Mesenchymal stem cell (in vitro differentiated cells and primary cell): ENCODE results near the gene ZYG11B.
A peak's percentile ranks its signal among the peaks of the same experiment; 100 is the strongest.

Experiments used
- DNase-seq: peaks from one replicate; pipeline ENCODE4 v3.0.0-alpha.2; 2013
- H2AFZ ChIP-seq: one replicate; pipeline ENCODE4 v1.6.1; 2013; ENCODE audit warnings: low read depth, mild to moderate bottlenecking, control low read depth, inconsistent platforms, low read length, moderate library complexity
- H2AK5ac ChIP-seq: 2 replicates; pipeline ENCODE4 v1.6.1; 2013; ENCODE audit warnings: low read length, moderate library complexity, mild to moderate bottlenecking, inconsistent platforms; ENCODE audit not compliant: severe bottlenecking
- H2BK120ac ChIP-seq: one replicate; pipeline ENCODE4 v1.6.1; 2013; ENCODE audit warnings: low read depth, mild to moderate bottlenecking, inconsistent platforms, low read length, moderate library complexity
- H2BK12ac ChIP-seq, 2 experiments: one replicate each; pipeline ENCODE4 v1.6.1; 2013; ENCODE audit warnings: inconsistent platforms in 2 of 2, low read length in 2 of 2, mild to moderate bottlenecking in 2 of 2, moderate library complexity in 2 of 2, control low read depth in 1 of 2
- H2BK15ac ChIP-seq: one replicate; pipeline ENCODE4 v1.6.1; 2013; ENCODE audit warnings: mild to moderate bottlenecking, low read depth, inconsistent platforms; ENCODE audit not compliant: poor library complexity, severe bottlenecking
- H2BK5ac ChIP-seq: 2 replicates; pipeline ENCODE4 v1.6.1; 2013; ENCODE audit warnings: low read depth, mild to moderate bottlenecking, low read length, control low read depth, inconsistent platforms; ENCODE audit not compliant: poor library complexity, severe bottlenecking
- H3K14ac ChIP-seq, 2 experiments: one replicate each; pipeline ENCODE4 v1.6.1; 2013; ENCODE audit warnings: inconsistent platforms in 2 of 2, low read length in 2 of 2, control low read depth in 1 of 2, mild to moderate bottlenecking in 1 of 2, moderate library complexity in 1 of 2
- H3K18ac ChIP-seq, 2 experiments: one replicate each; pipeline ENCODE4 v1.6.1; 2013; ENCODE audit warnings: inconsistent platforms in 2 of 2, low read length in 2 of 2, control low read depth in 1 of 2, low read depth in 1 of 2, mild to moderate bottlenecking in 1 of 2
- H3K23ac ChIP-seq, 2 experiments: one replicate each; pipeline ENCODE4 v1.6.1; 2013; ENCODE audit warnings: inconsistent platforms in 2 of 2, low read length in 2 of 2, mild to moderate bottlenecking in 2 of 2, moderate library complexity in 2 of 2, control low read depth in 1 of 2
- H3K27ac ChIP-seq: 2 replicates; pipeline ENCODE4 v1.5.1; 2013; ENCODE audit warnings: mild to moderate bottlenecking, moderate library complexity, low read length, control low read depth, inconsistent platforms; ENCODE audit not compliant: poor library complexity, severe bottlenecking
- H3K27me3 ChIP-seq, 2 experiments: 2 replicates each; pipeline versions ENCODE4 v1.6.1 to v1.7.0; 2013; ENCODE audit warnings: low read length in 2 of 2, mild to moderate bottlenecking in 2 of 2, moderate library complexity in 2 of 2, control low read depth in 1 of 2, inconsistent platforms in 1 of 2; ENCODE audit not compliant: control insufficient read depth in 1 of 2, insufficient read depth in 1 of 2
- H3K36me3 ChIP-seq, 2 experiments: 2 replicates each; pipeline versions ENCODE4 v1.6.1 to v1.7.0; 2013; ENCODE audit warnings: low read length in 2 of 2, control low read depth in 1 of 2, inconsistent platforms in 1 of 2, low read depth in 1 of 2, mild to moderate bottlenecking in 1 of 2; ENCODE audit not compliant: insufficient read depth in 2 of 2, control insufficient read depth in 1 of 2
- H3K4ac ChIP-seq, 2 experiments: one replicate each; pipeline ENCODE4 v1.6.1; 2013; ENCODE audit warnings: inconsistent platforms in 2 of 2, low read length in 2 of 2, mild to moderate bottlenecking in 2 of 2, moderate library complexity in 2 of 2, control low read depth in 1 of 2, low read depth in 1 of 2
- H3K4me1 ChIP-seq: 2 replicates; pipeline ENCODE4 v1.6.1; 2013; ENCODE audit warnings: low read depth, low read length, control low read depth; ENCODE audit not compliant: control insufficient read depth, insufficient read depth
- H3K4me2 ChIP-seq: 2 replicates; pipeline ENCODE4 v1.6.1; 2013; ENCODE audit warnings: low read length, mild to moderate bottlenecking, inconsistent platforms; ENCODE audit not compliant: poor library complexity, severe bottlenecking
- H3K4me3 ChIP-seq, 2 experiments: 2 replicates each; pipeline versions ENCODE4 v1.5.1 to v1.7.0; 2013; ENCODE audit warnings: low read length in 2 of 2, mild to moderate bottlenecking in 2 of 2, control low read depth in 1 of 2, low read depth in 1 of 2; ENCODE audit not compliant: insufficient read depth in 1 of 2
- H3K79me1 ChIP-seq: replicated peaks from 2 replicates; pipeline ENCODE4 v1.6.1; 2013; ENCODE audit warnings: mild to moderate bottlenecking, control low read depth, low read length, inconsistent platforms; ENCODE audit not compliant: poor library complexity, severe bottlenecking
- H3K9ac ChIP-seq: 2 replicates; pipeline ENCODE4 v1.7.0; 2013; ENCODE audit warnings: mild to moderate bottlenecking, low read length, moderate library complexity
- H3K9me3 ChIP-seq: 2 replicates; pipeline ENCODE4 v1.7.0; 2013; ENCODE audit warnings: mild to moderate bottlenecking, low read length; ENCODE audit not compliant: control insufficient read depth
- H4K8ac ChIP-seq: one replicate; pipeline ENCODE4 v1.6.1; 2013; ENCODE audit warnings: inconsistent platforms, mild to moderate bottlenecking, low read length, moderate library complexity
- H4K91ac ChIP-seq: one replicate; pipeline ENCODE4 v1.6.1; 2013; ENCODE audit warnings: mild to moderate bottlenecking, low read length, inconsistent platforms
- WGBS: methylation state at CpG from one replicate; pipeline ENCODE4 v1.1.7; 2013; ENCODE audit warnings: mixed read lengths; 5-methylcytosine and 5-hydroxymethylcytosine counted together

ZYG11B gene

DNA sequence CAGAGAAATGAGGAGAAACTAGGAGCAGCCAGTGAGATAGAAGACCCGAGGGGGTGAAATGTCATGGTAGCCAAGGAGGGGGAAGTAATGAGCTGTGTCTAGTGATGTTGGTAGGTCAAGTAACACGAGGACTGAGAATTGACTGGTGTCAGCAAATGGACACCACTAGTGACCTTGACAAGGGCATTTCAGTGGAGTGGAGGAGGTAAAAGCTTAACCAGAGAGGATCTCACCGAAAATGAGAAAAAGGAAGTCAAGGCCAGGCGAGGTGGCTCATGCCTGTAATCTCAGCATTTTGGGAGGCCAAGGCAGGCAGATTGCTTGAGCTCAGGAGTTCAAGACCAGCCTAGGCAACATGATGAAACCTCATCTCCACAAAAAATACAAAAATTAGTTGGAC is 3.0 kb upstream of the ZYG11B start:
- Histone ChIP-seq H3K9me3 (no peaks in the 10 kb centered on the region), H2BK5ac (no peak overlapping the region), H3K27ac (no peak overlapping the region), H3K4me1 (peaks cover 2% of the 10 kb centered on the region), H2AK5ac (no peak overlapping the region), H3K4me2 (no peak overlapping the region), H4K8ac (no peak overlapping the region), H3K14ac (no peak overlapping the region), H2BK15ac (no peak overlapping the region), H3K18ac (no peak overlapping the region), H3K79me1 (peaks cover 1% of the 10 kb centered on the region), H3K27me3 (no peaks in the 10 kb centered on the region), H4K91ac (no peak overlapping the region), H2BK120ac (no peak overlapping the region), H3K4me3 (no peak overlapping the region), H2BK12ac (no peak overlapping the region), H2AFZ (no peak overlapping the region), H3K4ac (no peak overlapping the region), H3K9ac (no peak overlapping the region), H3K36me3 (no peaks in the 10 kb centered on the region), H3K23ac (no peak overlapping the region)
- DNase-seq: no peak
- WGBS: 91% methylated on average over 4 of the region's 4 CpGs

DNA sequence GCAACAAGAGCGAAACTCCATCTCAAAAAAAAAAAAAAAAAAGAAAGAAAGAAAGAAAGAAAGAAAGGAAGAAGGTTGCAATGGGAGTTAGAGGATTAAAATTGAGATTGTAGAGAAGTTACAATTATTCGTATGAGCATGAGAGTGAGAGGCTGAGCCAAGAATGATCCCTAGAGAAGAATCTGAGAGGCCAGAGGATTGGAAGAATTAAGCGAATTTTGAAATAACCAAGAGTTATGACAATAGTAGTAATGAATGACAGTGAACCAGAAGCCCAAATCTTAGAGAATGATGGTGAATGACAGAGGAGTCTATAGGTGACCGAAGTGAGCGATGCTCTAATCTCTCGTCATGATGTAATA is 369 bp upstream of the ZYG11B start:
- peak overlapping the region; percentile 81 for H3K9ac ChIP-seq
- H3K27ac ChIP-seq: no peak overlapping the region
- peaks cover 3% of the 10 kb centered on the region for H3K4me1 ChIP-seq
- H3K4ac ChIP-seq: no peak overlapping the region
- H4K91ac ChIP-seq: no peak overlapping the region
- no peak overlapping the region for H3K18ac ChIP-seq
- H2AK5ac ChIP-seq: no peak overlapping the region
- no peak overlapping the region for H2BK120ac ChIP-seq
- no peak overlapping the region for H2BK15ac ChIP-seq
- H3K9me3 ChIP-seq: no peaks in the 10 kb centered on the region
- H3K79me1 ChIP-seq: peaks cover 3% of the 10 kb centered on the region
- H2BK12ac ChIP-seq: no peak overlapping the region
- 19% methylated on average over 5 of the region's 6 CpGs for WGBS
- H3K27me3 ChIP-seq: no peaks in the 10 kb centered on the region
- no peak overlapping the region for H3K23ac ChIP-seq
- H2BK5ac ChIP-seq: no peak overlapping the region
- H3K36me3 ChIP-seq: no peaks in the 10 kb centered on the region
- no peak overlapping the region for H3K4me2 ChIP-seq
- peak overlapping the region in 1 of 2 experiments; percentile 77 for H3K4me3 ChIP-seq
- no peak overlapping the region for H4K8ac ChIP-seq
- no peak overlapping the region for H2AFZ ChIP-seq
- H3K14ac ChIP-seq: no peak overlapping the region
- no peak for DNase-seq

DNA sequence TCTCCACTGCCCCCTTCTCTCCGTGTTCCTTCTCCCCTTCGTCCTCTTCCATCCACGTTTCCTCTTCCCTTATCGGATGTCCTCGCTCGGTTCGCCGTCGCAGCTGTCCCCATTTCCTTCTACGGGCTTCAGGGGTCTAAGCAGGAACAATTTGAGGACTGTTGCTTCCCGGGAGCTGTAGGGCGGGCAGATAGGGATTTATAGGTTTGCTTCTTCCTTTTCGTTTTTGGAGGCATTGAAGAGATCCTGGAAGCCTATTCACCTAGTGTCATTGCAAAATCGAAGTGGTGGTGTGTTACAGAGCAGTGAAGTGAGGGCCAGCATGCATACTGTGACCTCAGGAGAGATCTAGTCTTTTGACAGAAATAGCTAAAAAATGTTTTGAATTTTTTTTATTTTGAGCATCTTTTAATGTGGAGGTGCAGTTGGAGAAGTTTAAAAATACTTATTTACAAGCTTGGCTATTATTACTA is 897 bp downstream of the ZYG11B start:
- no peaks in the 10 kb centered on the region for H3K9me3 ChIP-seq
- H3K23ac ChIP-seq: no peak overlapping the region
- H4K8ac ChIP-seq: peak overlapping the region; percentile 55
- no peak overlapping the region for H2BK12ac ChIP-seq
- H3K18ac ChIP-seq: peak overlapping the region in 1 of 2 experiments; percentile 41
- no peak overlapping the region for H2BK15ac ChIP-seq
- no peak overlapping the region for H2BK120ac ChIP-seq
- H3K9ac ChIP-seq: peak overlapping the region; percentile 99
- no peak overlapping the region for H3K14ac ChIP-seq
- no peak overlapping the region for H3K4ac ChIP-seq
- no peaks in the 10 kb centered on the region for H3K27me3 ChIP-seq
- H3K36me3 ChIP-seq: no peaks in the 10 kb centered on the region
- peak overlapping the region; percentile 93 for H3K4me2 ChIP-seq
- no peak overlapping the region for H2AK5ac ChIP-seq
- no peak overlapping the region for H4K91ac ChIP-seq
- no peak overlapping the region for H2BK5ac ChIP-seq
- peaks cover 3% of the 10 kb centered on the region for H3K4me1 ChIP-seq
- no peak overlapping the region for H3K27ac ChIP-seq
- peaks cover 8% of the 10 kb centered on the region for H3K79me1 ChIP-seq
- H3K4me3 ChIP-seq: peak overlapping the region; percentile 72 to 100
- under 1% methylated on average over 14 of the region's 14 CpGs for WGBS
- no peak overlapping the region for H2AFZ ChIP-seq
- DNase-seq: peak; percentile 32

DNA sequence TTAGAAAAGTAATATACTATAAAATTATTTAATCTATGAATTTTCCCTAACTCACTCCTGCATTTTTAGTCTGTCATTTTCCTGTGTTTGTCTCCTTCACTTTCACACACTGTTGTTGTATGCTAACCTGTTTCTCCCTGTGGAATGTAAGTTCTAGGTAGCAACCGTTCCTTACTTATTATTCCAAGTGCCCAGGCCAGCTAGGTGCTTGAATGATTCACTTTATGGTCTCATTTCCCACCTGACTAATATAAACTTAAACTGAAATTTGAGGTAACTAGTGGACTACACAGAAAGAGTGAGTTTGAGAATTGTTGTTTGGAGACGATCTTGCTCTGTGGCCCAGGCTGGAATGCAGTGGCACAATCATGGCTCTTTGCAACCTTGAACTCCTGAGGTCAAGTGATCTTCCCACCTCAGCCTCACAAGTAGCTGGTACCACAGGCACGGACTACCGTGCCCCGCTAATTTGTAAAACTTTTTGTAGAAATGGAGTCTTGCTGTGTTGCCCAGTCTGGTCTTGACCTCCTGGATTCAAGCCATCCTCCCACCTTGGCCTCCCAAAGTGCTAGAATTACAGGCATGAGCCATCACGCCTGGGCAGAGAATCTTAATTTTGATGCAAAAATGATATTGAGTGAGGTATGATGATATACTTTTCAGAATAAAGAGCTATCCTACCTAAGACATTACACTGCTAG is 1.9 kb downstream of the ZYG11B start:
- no peaks in the 10 kb centered on the region for H3K36me3 ChIP-seq
- no peak overlapping the region for H3K27ac ChIP-seq
- no peak overlapping the region for H2BK12ac ChIP-seq
- no peak overlapping the region for H3K23ac ChIP-seq
- DNase-seq: no peak
- no peak overlapping the region for H3K18ac ChIP-seq
- H2AK5ac ChIP-seq: no peak overlapping the region
- H2BK15ac ChIP-seq: no peak overlapping the region
- no peak overlapping the region for H2BK120ac ChIP-seq
- H4K8ac ChIP-seq: no peak overlapping the region
- peak overlapping the region; percentile 99 for H3K9ac ChIP-seq
- peaks cover 3% of the 10 kb centered on the region for H3K4me1 ChIP-seq
- H3K14ac ChIP-seq: no peak overlapping the region
- WGBS: 94% methylated on average over 4 of the region's 6 CpGs
- H3K27me3 ChIP-seq: no peaks in the 10 kb centered on the region
- H4K91ac ChIP-seq: no peak overlapping the region
- peak overlapping the region in 1 of 2 experiments; percentile 100 for H3K4me3 ChIP-seq
- H2AFZ ChIP-seq: no peak overlapping the region
- no peak overlapping the region for H3K4me2 ChIP-seq
- H3K4ac ChIP-seq: no peak overlapping the region
- H2BK5ac ChIP-seq: no peak overlapping the region
- peaks cover 8% of the 10 kb centered on the region for H3K79me1 ChIP-seq
- no peaks in the 10 kb centered on the region for H3K9me3 ChIP-seq
